HG02623 (cell line): ENCODE results near the gene KAT6B.
"Not testable (repeated sequence)": the region's sequence is repeated elsewhere in the genome, so short reads cannot be mapped to it uniquely, and the experiment has no call there.

Experiments used
- ATAC-seq: cut with Tn5 transposase; IDR thresholded peaks from one replicate; pipeline ENCODE4 v1.9.1; 2021; ENCODE audit warnings: moderate library complexity; ENCODE audit not compliant: unreplicated experiment

Gene KAT6B

GRCh38 chr10:74887614-74888284 lies 61.3 kb downstream of the KAT6B start:
- no peak for ATAC-seq

- no peak for ATAC-seq
These were observed 62.7 kb downstream of the KAT6B start for GRCh38 chr10:74888962-74889661.

GRCh38 chr10:74889662-74889998 lies 63.2 kb downstream of the KAT6B start:
- no peak for ATAC-seq

- ATAC-seq: no peak
These were observed 64.1 kb downstream of the KAT6B start for GRCh38 chr10:74890460-74890859.

- no peak for ATAC-seq
These were observed 64.7 kb downstream of the KAT6B start for GRCh38 chr10:74891053-74891452.

- no peak for ATAC-seq
These were observed 66.4 kb downstream of the KAT6B start for GRCh38 chr10:74892839-74893238.

GRCh38 chr10:74893329-74893728 lies 66.9 kb downstream of the KAT6B start:
- not testable (repeated sequence) for ATAC-seq

GRCh38 chr10:74896788-74897527 lies 70.6 kb downstream of the KAT6B start:
- no peak for ATAC-seq

GRCh38 chr10:74898201-74898976 lies 72.0 kb downstream of the KAT6B start:
- ATAC-seq: no peak

- peak; percentile 55 for ATAC-seq
These were observed 73.9 kb downstream of the KAT6B start for GRCh38 chr10:74900297-74900696.

GRCh38 chr10:74901301-74901700 lies 74.9 kb downstream of the KAT6B start:
- no peak for ATAC-seq

GRCh38 chr10:74901867-74902450 lies 75.6 kb downstream of the KAT6B start:
- ATAC-seq: no peak

- ATAC-seq: no peak
These were observed 77.1 kb downstream of the KAT6B start for GRCh38 chr10:74903491-74903890.

- no peak for ATAC-seq
These were observed 80.3 kb downstream of the KAT6B start for GRCh38 chr10:74906611-74907198.

GRCh38 chr10:74909670-74910069 lies 83.3 kb downstream of the KAT6B start:
- no peak for ATAC-seq

- no peak for ATAC-seq
These were observed 84.0 kb downstream of the KAT6B start for GRCh38 chr10:74910241-74910975.

GRCh38 chr10:74910976-74911350 lies 84.6 kb downstream of the KAT6B start:
- ATAC-seq: no peak

GRCh38 chr10:74912182-74912581 lies 85.8 kb downstream of the KAT6B start:
- ATAC-seq: no peak

- no peak for ATAC-seq
These were observed 86.3 kb downstream of the KAT6B start for GRCh38 chr10:74912682-74913081.
